Measurements from ENCODE around the gene NUAK2.

NUAK2 gene

GRCh38 chr1:205329719-205330118, 8.2 kb upstream of the NUAK2 start:
- no peak overlapping the region for H3K4me3 ChIP-seq (ENCODE audit: low read length)
- no peak for DNase-seq (ENCODE audit: low read depth)
- TF ChIP-seq, protein P1, sequence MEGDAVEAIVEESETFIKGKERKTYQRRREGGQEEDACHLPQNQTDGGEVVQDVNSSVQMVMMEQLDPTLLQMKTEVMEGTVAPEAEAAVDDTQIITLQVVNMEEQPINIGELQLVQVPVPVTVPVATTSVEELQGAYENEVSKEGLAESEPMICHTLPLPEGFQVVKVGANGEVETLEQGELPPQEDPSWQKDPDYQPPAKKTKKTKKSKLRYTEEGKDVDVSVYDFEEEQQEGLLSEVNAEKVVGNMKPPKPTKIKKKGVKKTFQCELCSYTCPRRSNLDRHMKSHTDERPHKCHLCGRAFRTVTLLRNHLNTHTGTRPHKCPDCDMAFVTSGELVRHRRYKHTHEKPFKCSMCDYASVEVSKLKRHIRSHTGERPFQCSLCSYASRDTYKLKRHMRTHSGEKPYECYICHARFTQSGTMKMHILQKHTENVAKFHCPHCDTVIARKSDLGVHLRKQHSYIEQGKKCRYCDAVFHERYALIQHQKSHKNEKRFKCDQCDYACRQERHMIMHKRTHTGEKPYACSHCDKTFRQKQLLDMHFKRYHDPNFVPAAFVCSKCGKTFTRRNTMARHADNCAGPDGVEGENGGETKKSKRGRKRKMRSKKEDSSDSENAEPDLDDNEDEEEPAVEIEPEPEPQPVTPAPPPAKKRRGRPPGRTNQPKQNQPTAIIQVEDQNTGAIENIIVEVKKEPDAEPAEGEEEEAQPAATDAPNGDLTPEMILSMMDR (IDR thresholded peaks at IDR 0.05; ENCODE audit: insufficient read depth, low read depth, low read length, missing control alignments), result no peak

- DNase-seq (ENCODE audit: low read depth), result no peak
- TF ChIP-seq, protein P1 (IDR thresholded peaks at IDR 0.05; ENCODE audit: insufficient read depth, low read depth, low read length, missing control alignments), result no peak
- H3K4me3 ChIP-seq (ENCODE audit: low read length), result no peak overlapping the region
These were observed 6.9 kb upstream of the NUAK2 start for GRCh38 chr1:205328476-205328875.

GRCh38 chr1:205326812-205327466, 5.4 kb upstream of the NUAK2 start:
- DNase-seq (ENCODE audit: low read depth), result peak; percentile 22
- TF ChIP-seq, protein P1 (IDR thresholded peaks at IDR 0.05; ENCODE audit: insufficient read depth, low read depth, low read length, missing control alignments), result no peak

GRCh38 chr1:205325334-205325884, 3.9 kb upstream of the NUAK2 start:
- DNase-seq (ENCODE audit: low read depth), result peak; percentile 87
- TF ChIP-seq, protein P1 (IDR thresholded peaks at IDR 0.05; ENCODE audit: insufficient read depth, low read depth, low read length, missing control alignments), result peak; percentile 96
- H3K4me3 ChIP-seq (ENCODE audit: low read length), result no peak overlapping the region

More at GRCh38 chr1:205326812-205327466, 5.4 kb upstream of the NUAK2 start:
- no peak overlapping the region for H3K4me3 ChIP-seq (ENCODE audit: low read length)

GRCh38 chr1:205324781-205325180, 3.2 kb upstream of the NUAK2 start:
- TF ChIP-seq, protein P1 (IDR thresholded peaks at IDR 0.05; ENCODE audit: insufficient read depth, low read depth, low read length, missing control alignments), result no peak
- no peak for DNase-seq (ENCODE audit: low read depth)
- no peak overlapping the region for H3K4me3 ChIP-seq (ENCODE audit: low read length)

GRCh38 chr1:205323794-205324193, 2.2 kb upstream of the NUAK2 start:
- DNase-seq (ENCODE audit: low read depth), result no peak
- TF ChIP-seq, protein P1 (IDR thresholded peaks at IDR 0.05; ENCODE audit: insufficient read depth, low read depth, low read length, missing control alignments), result no peak
- no peak overlapping the region for H3K4me3 ChIP-seq (ENCODE audit: low read length)

DNA sequence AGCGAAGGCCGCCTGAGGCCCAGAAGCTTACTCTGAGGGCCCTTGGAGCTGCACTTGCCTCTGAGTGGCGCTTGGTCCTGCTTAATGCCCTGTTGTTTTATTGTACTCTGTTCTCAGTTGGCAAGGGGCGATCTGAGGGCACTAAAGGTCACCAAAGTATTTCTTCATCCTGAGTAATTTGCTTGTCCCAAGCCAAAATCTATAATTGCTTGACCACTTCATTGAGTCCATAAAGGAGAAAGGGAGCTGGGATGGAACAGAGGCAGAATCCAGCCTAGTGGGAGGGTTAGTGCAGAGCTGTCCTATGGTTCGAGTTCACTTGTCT, 376 bp upstream of the NUAK2 start:
- peak overlapping the region; percentile 94 for H3K4me3 ChIP-seq (ENCODE audit: low read length)
- TF ChIP-seq, protein P1 (IDR thresholded peaks at IDR 0.05; ENCODE audit: insufficient read depth, low read depth, low read length, missing control alignments), result no peak
- no peak for DNase-seq (ENCODE audit: low read depth)

Measured in epithelial cell of esophagus (primary cell).